ENCODE data around the gene HLA-DQB1.

DNA sequence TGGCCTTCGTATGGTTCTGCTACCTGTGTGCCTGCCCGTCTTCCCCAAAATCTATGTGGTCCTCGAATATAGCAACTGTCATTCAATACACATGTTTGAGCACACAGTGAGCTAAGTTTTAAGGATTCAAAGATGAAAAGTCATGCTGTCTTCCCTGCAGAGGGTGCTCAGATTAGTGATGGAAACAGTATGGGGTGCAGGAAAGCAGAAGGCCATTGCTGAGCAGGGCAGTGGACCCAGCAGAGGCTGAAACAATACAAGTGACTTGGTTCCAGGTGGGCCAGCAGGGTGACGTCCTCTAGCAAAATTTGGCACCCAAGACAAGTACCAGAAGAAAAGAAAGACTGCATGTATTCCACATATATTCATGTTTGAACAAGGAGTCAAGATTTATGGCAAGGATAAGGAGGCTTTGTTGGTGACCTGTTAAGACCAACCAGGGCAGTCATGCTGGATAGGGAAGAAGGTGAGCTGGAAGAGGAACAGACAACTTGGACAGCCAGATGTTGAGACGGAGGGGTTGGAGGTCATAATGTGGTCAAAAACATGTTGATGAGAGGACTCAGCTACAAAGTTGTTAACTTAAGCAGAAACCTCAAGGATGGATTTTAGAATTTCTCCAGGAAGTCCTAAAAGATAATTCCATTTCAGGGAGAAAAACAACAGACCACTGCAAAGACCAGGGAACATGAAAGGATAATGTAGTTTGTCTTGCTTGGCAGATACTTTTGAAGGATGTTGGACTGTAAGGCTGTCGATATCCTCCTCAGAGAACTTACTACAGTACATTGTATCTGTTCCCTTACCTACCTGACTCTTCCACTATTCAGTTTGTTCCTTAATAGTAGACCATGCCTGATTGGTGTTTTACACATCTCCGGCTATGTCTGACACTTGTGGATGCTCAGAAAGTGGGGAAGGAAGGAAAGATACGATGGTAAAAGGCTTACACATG, 26.7 kb downstream of the HLA-DQB1 start:
- TF ChIP-seq, protein P1, sequence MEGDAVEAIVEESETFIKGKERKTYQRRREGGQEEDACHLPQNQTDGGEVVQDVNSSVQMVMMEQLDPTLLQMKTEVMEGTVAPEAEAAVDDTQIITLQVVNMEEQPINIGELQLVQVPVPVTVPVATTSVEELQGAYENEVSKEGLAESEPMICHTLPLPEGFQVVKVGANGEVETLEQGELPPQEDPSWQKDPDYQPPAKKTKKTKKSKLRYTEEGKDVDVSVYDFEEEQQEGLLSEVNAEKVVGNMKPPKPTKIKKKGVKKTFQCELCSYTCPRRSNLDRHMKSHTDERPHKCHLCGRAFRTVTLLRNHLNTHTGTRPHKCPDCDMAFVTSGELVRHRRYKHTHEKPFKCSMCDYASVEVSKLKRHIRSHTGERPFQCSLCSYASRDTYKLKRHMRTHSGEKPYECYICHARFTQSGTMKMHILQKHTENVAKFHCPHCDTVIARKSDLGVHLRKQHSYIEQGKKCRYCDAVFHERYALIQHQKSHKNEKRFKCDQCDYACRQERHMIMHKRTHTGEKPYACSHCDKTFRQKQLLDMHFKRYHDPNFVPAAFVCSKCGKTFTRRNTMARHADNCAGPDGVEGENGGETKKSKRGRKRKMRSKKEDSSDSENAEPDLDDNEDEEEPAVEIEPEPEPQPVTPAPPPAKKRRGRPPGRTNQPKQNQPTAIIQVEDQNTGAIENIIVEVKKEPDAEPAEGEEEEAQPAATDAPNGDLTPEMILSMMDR (IDR thresholded peaks at IDR 0.05) = no peak
- TF ChIP-seq POLR2AphosphoS5 (IDR thresholded peaks at IDR 0.05) = no peak
